Pancreas (tissue), 10 donors: ENCODE measurements around the gene SLIT1. TPM values are rescaled to one million over a fixed set of nuclear protein-coding genes. Genes with fewer than 3 reads are reported as not detected.

ENCODE experiments used
- ATAC-seq, 4 donors: fragments of 200-7000 bp; cut with Tn5 transposase; one replicate each; pipeline versions ENCODE4 v1.8.0 to v1.9.1; 2020; ENCODE audit warnings: mild to moderate bottlenecking in 4 of 4, moderate library complexity in 4 of 4
- DNase-seq, 6 donors: peaks; one replicate each; pipeline ENCODE4 v3.0.0-alpha.2; 2020
- FAIRE-seq: peaks from 2 replicates; lab custom pipeline; 2012; peaks lifted over from hg19 to GRCh38; lab: Jason Lieb, UNC
- H3K27ac ChIP-seq, 4 donors: fragments of 200-600 bp; sonication (generic); 1 replicate in 3 of 4; 2 replicates in 1 of 4; pipeline versions ENCODE4 v1.5.0 to v1.8.0; 2020
- H3K27me3 ChIP-seq, 4 donors: fragments of 200-600 bp; one replicate each; pipeline ENCODE4 v1.8.0; 2021
- H3K36me3 ChIP-seq, 3 donors: fragments of 200-600 bp; sonication (generic) in 1 of 3; one replicate each; pipeline versions ENCODE4 v1.5.0 to v1.8.0; 2020 to 2021
- H3K4me1 ChIP-seq, 3 donors: fragments of 200-600 bp; one replicate each; pipeline ENCODE4 v1.8.0; 2021
- H3K4me3 ChIP-seq, 4 donors: fragments of 200-600 bp; sonication (generic) in 2 of 4; one replicate each; pipeline versions ENCODE4 v1.5.0 to v1.8.0; 2020 to 2021
- H3K9me3 ChIP-seq, 4 donors: fragments of 200-600 bp; one replicate each; pipeline ENCODE4 v1.8.0; 2021
- CTCF ChIP-seq, 4 donors: fragments of 200-600 bp; sonication (generic) in 3 of 4; IDR thresholded peaks; one replicate each; pipeline versions ENCODE4 v1.5.0 to v1.8.0; 2021; ENCODE audit warnings: antibody characterized with exemption in 4 of 4
- WGBS, 2 donors: extraction: QIAGEN DNeasy Blood & Tissue Kit; methylation state at CpG; one replicate each; pipeline ENCODE4 v1.1.7; 2013; 5-methylcytosine and 5-hydroxymethylcytosine counted together
- intact Hi-C, 3 donors: fragments of 100-400 bp; cut with DNase I; formaldehyde crosslinking; loops; one replicate each; pipeline versions ENCODE4 v1.11.1 to v1.14.2; 2022
- polyA plus RNA-seq, 2 donors: library from polyadenylated mRNA; stranded (reverse); fragments of 200-250 nt; gene quantifications; one replicate each; pipeline ENCODE4 v1.2.3, GENCODE V29; 2013
- total RNA-seq, 6 donors: library from RNA; stranded (reverse); fragmentation: NEBNext Ultra II Directional in 4 of 6; extraction: Animal tissue kit (Norgen Biotek cat#: 25700) in 4 of 6; gene quantifications; one replicate each; pipeline versions ENCODE4 v1.2.1 to v1.2.4, GENCODE V29; 2021 to 2023
- donor health status: healthy with polysubstance abuse.
- donor health status: DM: no; HTN: no; CAD: no; lungs with moderate emphysema.
- donor health status: DM: no; HTN: no; CAD: no.
- donor health status: control.
- donor health status: control.
- donor health status: Bipolar disorder and iron deficiency.
- donor health status: DM: yes; HTN: yes; CAD: no.
- donor health status: DM: no; HTN: no; CAD: no.
- donor health status: DM: no; HTN: no; CAD: no.
- donor health status: DM: yes; HTN: yes; CAD: no.

SLIT1 gene
- total and polyA plus RNA-seq, 8 donors, result 0.23 to 2.8 (median 0.89) TPM

DNA sequence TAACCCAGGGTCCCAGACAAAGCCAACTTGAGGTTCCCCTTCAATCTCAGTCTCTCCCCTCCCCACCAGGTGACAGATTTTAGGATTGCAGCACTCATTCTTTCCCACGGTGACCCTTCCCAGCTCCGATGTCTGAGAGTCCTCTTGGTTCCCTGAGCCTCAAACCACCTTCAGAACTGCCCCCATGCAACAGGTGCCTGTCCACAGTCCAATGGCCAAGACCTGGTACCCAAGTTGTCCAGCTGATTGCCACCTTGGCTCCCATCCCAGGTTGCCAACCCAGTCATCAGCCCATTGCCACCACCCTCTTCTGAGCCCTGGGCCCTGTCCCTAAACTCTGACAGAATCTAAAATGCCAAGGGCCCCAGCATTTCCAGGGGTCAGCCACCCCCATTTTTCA is 53.5 kb downstream of the SLIT1 start:
- WGBS, 2 donors, result 76 to 78% methylated on average over 2 of the region's 2 CpGs
- ATAC-seq (no peak), FAIRE-seq (no peak), DNase-seq (no peak)
- H3K4me3 ChIP-seq, result no peak overlapping the region
- no peaks in the 10 kb centered on the region for H3K4me1 ChIP-seq
- intact Hi-C loops, result no loop called here
- no peaks in the 10 kb centered on the region for H3K9me3 ChIP-seq
- no peaks in the 10 kb centered on the region for H3K27me3 ChIP-seq
- no peak for TF ChIP-seq CTCF (IDR thresholded peaks at IDR 0.05)
- no peak overlapping the region for H3K27ac ChIP-seq
- no peaks in the 10 kb centered on the region for H3K36me3 ChIP-seq

GRCh38 chr10:97131666-97132065 is 54.1 kb downstream of the SLIT1 start:
- ATAC-seq (no peak), DNase-seq (no peak), FAIRE-seq (no peak)
- intact Hi-C loops, result no loop called here
- no peak overlapping the region for H3K27ac ChIP-seq
- no peaks in the 10 kb centered on the region for H3K9me3 ChIP-seq
- H3K4me3 ChIP-seq, result no peak overlapping the region
- no peaks in the 10 kb centered on the region for H3K36me3 ChIP-seq
- WGBS, 2 donors, result 77 to 84% methylated on average over 9 of the region's 9 CpGs
- H3K27me3 ChIP-seq, result no peaks in the 10 kb centered on the region
- no peak for TF ChIP-seq CTCF (IDR thresholded peaks at IDR 0.05)
- H3K4me1 ChIP-seq, result no peaks in the 10 kb centered on the region

DNA sequence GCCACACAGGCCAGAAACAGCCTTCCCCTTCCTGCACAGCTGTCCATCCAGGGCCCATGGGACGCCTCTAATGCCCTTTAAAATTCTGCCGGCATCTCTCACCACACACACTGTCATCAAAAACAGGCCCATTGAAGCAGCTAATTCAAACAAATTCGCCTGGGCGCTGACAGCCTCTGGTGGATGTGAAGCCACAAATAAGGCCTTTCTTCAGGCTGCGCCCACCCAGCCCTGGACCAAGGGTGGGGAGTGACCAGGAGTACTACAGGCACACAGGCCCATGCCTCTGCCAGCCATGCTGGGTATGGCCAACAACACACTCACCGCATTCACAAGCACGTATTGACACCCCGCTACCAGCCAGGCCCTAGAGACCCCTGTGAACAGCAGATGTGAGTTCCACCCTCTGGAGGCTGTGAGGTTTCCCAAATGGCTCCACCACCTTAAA is 54.6 kb downstream of the SLIT1 start:
- H3K27ac ChIP-seq, result no peak overlapping the region
- TF ChIP-seq CTCF (IDR thresholded peaks at IDR 0.05), result no peak
- DNase-seq, result peak in 1 of 6 donors; percentile 22
- no peaks in the 10 kb centered on the region for H3K36me3 ChIP-seq
- intact Hi-C loops, result no loop called here
- ATAC-seq, result no peak
- no peaks in the 10 kb centered on the region for H3K9me3 ChIP-seq
- no peak overlapping the region for H3K4me3 ChIP-seq
- FAIRE-seq, result no peak
- 83 to 89% methylated on average over 8 of the region's 8 CpGs for WGBS, 2 donors
- H3K4me1 ChIP-seq, result no peaks in the 10 kb centered on the region
- no peaks in the 10 kb centered on the region for H3K27me3 ChIP-seq

GRCh38 chr10:97129666-97130065 is 56.1 kb downstream of the SLIT1 start:
- WGBS, 2 donors, result 57 to 59% methylated on average over 11 of the region's 11 CpGs
- no peaks in the 10 kb centered on the region for H3K36me3 ChIP-seq
- no peak overlapping the region for H3K27ac ChIP-seq
- H3K4me3 ChIP-seq, result no peak overlapping the region
- no peak for DNase-seq
- no peak for TF ChIP-seq CTCF (IDR thresholded peaks at IDR 0.05)
- intact Hi-C loops, result no loop called here
- no peak for ATAC-seq
- H3K9me3 ChIP-seq, result no peaks in the 10 kb centered on the region
- no peak for FAIRE-seq
- H3K4me1 ChIP-seq, result no peaks in the 10 kb centered on the region
- H3K27me3 ChIP-seq, result no peaks in the 10 kb centered on the region

- no peak for TF ChIP-seq CTCF (IDR thresholded peaks at IDR 0.05)
- Histone ChIP-seq H3K4me3 (no peak overlapping the region), H3K27ac (no peak overlapping the region), H3K36me3 (no peaks in the 10 kb centered on the region), H3K27me3 (no peaks in the 10 kb centered on the region), H3K9me3 (no peaks in the 10 kb centered on the region), H3K4me1 (no peaks in the 10 kb centered on the region)
- intact Hi-C loops, result no loop called here
- 60 to 74% methylated on average over 12 of the region's 12 CpGs for WGBS, 2 donors
- ATAC-seq (peak in 2 of 4 donors; percentile 60 to 63), DNase-seq (no peak), FAIRE-seq (no peak)
These were observed 57.1 kb downstream of the SLIT1 start for GRCh38 chr10:97128516-97129154.
